Measurements from ENCODE around the gene AKNAD1. TPM values are rescaled to one million over a fixed set of nuclear protein-coding genes. Genes with fewer than 3 reads are reported as not detected.

The AKNAD1 gene
- total RNA-seq, 1 donor = 0.86 TPM

DNA sequence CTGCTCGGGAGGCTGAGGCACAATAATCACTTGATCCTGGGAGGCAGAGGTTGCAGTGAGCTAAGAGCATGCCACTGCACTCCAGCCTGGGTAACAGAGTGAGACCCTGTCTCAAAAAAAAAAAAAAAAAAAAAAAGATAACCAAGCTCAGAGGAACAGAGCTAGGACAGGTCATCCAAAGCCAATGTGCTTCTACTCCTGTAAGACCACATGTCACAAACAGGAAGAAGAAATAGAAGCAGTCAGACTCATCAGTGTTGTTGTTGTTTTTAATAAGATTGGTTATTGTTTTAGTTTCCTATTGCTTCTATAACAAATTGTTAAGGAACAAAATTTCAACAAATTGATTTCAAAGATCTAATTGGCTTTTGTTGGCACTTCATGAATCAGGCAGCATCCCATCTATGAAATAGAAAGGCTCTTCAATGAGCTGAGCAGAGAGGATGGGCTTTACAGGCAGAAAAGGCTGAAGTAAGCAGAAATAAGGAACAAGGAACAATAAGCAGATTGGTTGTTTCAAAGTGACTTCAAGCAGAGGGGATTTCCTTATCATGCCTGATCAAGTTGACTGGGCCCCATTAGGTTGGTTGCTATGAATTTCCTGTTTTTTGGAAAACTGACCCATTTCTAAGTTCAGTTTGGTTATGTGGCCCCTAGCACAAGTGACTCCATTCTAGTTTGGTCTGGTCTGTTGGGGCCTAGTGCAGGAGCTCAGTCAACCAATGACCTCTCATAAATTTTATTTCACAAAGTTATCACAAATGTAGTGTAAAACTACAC, 6.0 kb upstream of the AKNAD1 start:
- TF ChIP-seq, protein P1, sequence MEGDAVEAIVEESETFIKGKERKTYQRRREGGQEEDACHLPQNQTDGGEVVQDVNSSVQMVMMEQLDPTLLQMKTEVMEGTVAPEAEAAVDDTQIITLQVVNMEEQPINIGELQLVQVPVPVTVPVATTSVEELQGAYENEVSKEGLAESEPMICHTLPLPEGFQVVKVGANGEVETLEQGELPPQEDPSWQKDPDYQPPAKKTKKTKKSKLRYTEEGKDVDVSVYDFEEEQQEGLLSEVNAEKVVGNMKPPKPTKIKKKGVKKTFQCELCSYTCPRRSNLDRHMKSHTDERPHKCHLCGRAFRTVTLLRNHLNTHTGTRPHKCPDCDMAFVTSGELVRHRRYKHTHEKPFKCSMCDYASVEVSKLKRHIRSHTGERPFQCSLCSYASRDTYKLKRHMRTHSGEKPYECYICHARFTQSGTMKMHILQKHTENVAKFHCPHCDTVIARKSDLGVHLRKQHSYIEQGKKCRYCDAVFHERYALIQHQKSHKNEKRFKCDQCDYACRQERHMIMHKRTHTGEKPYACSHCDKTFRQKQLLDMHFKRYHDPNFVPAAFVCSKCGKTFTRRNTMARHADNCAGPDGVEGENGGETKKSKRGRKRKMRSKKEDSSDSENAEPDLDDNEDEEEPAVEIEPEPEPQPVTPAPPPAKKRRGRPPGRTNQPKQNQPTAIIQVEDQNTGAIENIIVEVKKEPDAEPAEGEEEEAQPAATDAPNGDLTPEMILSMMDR (IDR thresholded peaks at IDR 0.05; ENCODE audit: insufficient read depth, low read depth, low read length) = no peak
- no peak for DNase-seq (ENCODE audit: low read depth)
- no peak overlapping the region for H3K4me3 ChIP-seq (ENCODE audit: low read depth, low read length)

DNA sequence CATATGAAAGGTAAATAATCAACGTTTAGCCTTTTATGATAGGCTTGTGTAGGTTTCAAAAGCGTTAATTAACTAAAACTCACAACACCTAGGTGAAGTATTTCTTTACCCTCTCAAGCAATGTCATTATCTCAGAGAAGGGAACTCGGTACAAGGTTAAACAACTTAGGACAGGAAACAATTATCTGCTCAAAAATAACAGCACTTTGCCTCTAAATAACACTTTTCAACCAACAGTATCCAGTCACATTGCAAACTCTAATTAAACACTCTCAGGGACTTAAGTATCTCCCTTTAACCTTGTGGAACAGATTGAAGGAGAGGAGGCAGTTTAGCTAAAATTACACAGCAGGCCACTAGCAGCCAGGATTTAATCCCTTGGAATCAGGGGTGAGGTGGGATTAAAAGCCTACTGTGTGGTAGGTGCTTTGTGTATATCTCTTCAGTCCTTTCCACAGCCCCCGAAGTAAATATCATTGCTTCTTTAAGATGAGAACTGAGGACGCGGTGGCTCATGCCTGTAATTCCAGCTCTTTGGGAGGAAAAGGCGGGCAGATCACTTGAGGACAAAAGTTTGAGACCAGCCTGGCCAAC, 5.2 kb upstream of the AKNAD1 start:
- no peak overlapping the region for H3K4me3 ChIP-seq (ENCODE audit: low read depth, low read length)
- TF ChIP-seq, protein P1 (IDR thresholded peaks at IDR 0.05; ENCODE audit: insufficient read depth, low read depth, low read length) = no peak
- DNase-seq (ENCODE audit: low read depth) = no peak

DNA sequence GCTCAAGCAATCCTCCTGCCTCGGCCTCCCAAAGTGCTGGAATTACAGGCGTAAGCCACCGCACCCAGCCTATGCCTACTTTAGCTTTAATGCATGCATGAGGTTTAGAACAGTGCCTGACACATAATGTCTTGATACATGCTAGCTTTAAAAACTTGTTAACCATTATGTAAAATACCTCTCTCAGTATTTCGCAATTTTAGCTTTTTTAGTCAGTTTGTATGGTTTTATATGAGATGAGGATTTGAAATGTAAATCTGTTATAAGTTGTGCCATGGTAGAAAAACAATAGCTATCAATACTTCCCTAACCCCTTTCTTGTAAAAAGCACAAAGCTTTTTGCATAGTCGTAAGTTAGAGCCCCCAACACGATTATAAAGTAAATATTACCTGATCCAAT, 4.7 kb upstream of the AKNAD1 start:
- TF ChIP-seq, protein P1 (IDR thresholded peaks at IDR 0.05; ENCODE audit: insufficient read depth, low read depth, low read length) = no peak
- no peak overlapping the region for H3K4me3 ChIP-seq (ENCODE audit: low read depth, low read length)
- no peak for DNase-seq (ENCODE audit: low read depth)

DNA sequence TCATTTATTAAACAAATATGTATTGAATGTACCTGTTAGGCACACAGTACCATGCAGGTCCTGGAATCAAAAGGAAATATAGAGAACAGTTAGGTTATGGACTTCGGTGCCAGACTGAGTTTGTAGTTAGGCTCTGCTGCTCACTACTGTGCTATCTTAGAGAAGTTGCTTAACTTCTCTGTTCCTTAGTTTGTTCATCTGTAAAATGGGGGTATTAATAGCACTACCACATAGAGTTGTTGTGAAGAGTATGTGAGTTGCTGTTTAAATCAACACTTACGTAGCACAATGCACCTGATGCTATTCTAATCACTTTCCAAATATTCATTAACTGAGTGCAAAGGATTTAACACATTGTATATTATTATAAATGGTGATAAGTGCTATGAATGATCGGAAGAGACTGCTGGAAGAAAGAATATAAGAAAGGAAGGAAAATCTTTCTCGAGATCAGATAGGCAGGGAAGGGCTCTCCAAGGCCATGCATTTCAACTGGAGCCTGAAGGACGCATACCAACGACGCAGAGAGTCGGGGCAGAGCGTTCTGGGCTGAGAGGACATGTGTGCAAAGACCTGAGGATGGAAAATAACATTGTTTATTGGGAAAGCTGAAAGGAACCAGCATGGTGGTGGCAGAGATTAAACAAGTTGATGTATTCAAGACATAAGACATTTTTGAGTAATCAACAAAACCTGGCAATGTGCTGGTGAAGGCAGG, 3.5 kb upstream of the AKNAD1 start:
- H3K4me3 ChIP-seq (ENCODE audit: low read depth, low read length) = no peak overlapping the region
- DNase-seq (ENCODE audit: low read depth) = no peak

DNA sequence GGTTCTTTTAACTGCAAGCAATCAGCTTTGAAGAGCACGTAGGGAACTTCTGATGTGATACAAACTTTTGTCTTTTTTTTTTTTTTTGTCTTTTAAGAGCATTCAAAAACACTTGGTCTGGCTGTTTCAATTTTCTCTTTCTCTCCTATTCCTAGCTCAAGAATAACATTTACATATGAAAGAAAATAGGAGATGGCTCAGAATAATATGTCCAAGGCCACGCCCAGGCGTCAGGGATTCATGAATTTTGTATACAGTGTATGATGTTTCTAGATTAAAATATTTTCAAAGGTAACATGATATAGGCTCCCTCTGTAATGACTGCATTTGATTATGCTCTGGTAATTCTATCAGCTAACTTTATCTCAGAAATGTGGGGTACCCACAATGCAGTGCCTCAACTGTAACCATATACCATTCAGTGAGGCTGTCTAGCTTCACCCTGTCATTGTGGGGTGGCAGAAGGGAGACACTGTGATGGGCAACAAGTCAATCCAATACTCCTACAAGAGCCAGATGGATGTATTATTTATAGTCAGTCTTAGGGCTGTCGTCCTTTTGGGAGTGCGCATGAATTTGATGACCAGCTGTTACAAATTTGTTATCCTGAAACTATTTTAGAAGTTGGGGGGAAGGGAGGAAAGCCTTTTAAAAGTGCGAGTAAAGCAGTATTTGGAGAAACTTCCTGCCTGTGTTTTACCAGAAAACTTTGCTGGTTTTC, 1.5 kb upstream of the AKNAD1 start:
- no peak overlapping the region for H3K4me3 ChIP-seq (ENCODE audit: low read depth, low read length)
- TF ChIP-seq, protein P1 (IDR thresholded peaks at IDR 0.05; ENCODE audit: insufficient read depth, low read depth, low read length) = no peak
- DNase-seq (ENCODE audit: low read depth) = no peak

More for the DNA sequence above, 3.5 kb upstream of the AKNAD1 start:
- TF ChIP-seq, protein P1 (IDR thresholded peaks at IDR 0.05; ENCODE audit: insufficient read depth, low read depth, low read length) = no peak

DNA sequence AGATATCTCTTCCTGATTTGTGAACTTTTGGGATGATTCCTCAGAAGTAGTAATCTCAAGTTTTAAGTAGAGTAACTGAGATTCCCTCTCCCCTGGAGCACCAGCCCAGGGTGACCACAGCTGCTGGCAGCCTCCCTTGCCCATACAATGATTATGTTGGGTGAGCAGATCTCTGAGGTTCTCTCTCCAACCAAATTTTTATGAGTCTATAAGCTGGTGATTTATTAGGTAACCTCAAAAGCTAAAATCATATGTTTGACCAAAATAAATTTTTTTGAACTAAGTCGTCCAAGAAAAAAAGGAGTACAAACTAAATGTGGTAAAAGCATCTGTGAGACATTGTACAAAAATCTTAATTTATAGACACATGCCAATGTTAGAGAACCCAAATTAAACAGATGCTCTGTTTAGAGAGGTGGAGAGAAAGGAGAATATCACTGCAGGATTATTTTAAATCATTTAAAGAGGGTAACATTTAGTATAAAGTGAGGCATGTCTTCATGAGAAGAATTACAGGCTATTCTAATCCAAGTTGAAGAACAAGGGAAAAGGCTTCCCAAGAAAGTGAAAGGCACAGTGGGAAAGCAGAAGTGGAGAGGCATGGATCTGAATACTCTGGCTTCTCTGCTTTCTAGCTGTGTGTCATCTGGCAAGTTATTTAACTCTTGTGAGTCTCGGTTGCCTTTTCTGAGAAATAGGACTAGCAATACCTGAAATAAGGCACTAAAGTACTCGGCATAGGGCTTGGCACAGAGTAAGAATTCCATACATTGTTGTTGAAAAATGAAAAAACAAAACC, 2.5 kb downstream of the AKNAD1 start:
- DNase-seq (ENCODE audit: low read depth) = peak; percentile 24
- no peak overlapping the region for H3K4me3 ChIP-seq (ENCODE audit: low read depth, low read length)
- TF ChIP-seq, protein P1 (IDR thresholded peaks at IDR 0.05; ENCODE audit: insufficient read depth, low read depth, low read length) = no peak
